ENCODE measurements around the gene C19orf67.

- TF ChIP-seq CTCF (conservative IDR thresholded peaks at IDR 0.05; ENCODE audit: low read depth, low read length) (peak; percentile 39; the same call in 1 of the 2 replicates), EZH2 (IDR thresholded peaks at IDR 0.05; ENCODE audit: low read length, unreplicated experiment) (no peak)
These were observed 3.8 kb upstream of the C19orf67 start for GRCh38 chr19:14089412-14089661.
